GM20431 (cell line): Measurements from ENCODE around the gene TSPAN3.

Experiments
- in situ Hi-C: fragments of 300-500 bp; cut with MseI, MboI; formaldehyde crosslinking; loops from one replicate; pipeline ENCODE4 v1.15.0; 2020; ENCODE audit warnings: low sequenced_read_pairs; ENCODE audit not compliant: unreplicated experiment

The TSPAN3 gene

DNA sequence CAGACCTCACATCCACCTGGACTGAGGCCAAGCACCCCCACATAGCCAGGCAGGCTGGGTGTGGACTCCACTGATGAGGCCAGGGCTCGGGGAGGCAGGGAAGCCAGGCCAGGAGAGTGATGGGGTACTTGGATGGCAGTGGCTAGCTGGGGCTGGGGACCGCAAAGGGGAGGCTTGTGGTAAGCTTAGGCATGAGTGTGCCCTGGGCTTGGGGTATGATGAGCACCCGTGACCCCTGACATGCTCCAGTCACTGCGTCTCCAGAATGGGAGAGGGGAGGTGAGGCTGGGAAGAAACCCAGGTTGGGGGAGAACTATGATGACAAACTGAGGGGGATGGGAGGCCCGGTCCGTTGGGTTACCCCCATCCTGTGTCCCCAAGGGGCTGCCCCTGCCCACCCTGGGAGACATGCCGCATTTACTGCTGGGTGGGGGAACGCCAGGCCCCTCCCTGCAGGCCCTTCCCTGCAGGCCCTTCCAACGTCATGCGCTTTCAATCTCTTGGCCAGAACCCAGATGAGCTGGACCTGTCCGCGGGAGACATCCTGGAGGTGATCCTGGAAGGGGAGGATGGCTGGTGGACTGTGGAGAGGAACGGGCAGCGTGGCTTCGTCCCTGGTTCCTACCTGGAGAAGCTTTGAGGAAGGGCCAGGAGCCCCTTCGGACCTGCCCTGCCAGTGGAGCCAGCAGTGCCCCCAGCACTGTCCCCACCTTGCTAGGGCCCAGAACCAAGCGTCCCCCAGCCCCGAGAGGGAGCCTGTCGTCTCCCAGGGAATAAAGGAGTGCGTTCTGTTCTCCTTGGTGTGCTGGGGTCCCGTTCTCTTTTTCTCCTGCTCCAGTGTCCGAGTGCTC, 34.1 kb downstream of the TSPAN3 start:
- in situ Hi-C loops = no loop called here

DNA sequence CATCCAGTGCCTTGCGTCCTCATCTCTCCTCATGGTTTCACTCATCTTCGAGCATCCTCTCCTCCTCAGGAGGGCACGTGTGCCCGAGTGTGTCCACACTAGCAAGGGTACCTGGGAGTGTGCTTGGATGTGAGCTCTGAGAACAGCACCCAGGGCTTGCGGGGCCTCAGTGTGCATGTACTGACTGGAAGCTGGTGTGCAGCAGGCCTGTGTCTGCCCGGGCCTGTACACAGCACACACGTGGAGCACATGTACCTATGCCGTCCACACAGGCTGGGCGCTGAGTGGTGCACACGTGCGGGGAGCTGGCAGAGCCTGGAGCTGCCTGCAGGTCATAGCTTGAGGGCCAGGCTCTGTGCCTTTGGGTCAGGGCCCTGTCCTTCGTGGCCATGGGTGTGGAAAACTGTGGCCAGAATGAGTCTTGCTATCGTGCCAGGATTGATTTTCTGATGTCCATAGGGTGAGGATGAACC, 34.9 kb downstream of the TSPAN3 start:
- in situ Hi-C loops = no loop called here

GRCh38 chr15:77035584-77035983, 35.3 kb downstream of the TSPAN3 start:
- in situ Hi-C loops = no loop called here

GRCh38 chr15:77034695-77035489, 36.0 kb downstream of the TSPAN3 start:
- in situ Hi-C loops = no loop called here

DNA sequence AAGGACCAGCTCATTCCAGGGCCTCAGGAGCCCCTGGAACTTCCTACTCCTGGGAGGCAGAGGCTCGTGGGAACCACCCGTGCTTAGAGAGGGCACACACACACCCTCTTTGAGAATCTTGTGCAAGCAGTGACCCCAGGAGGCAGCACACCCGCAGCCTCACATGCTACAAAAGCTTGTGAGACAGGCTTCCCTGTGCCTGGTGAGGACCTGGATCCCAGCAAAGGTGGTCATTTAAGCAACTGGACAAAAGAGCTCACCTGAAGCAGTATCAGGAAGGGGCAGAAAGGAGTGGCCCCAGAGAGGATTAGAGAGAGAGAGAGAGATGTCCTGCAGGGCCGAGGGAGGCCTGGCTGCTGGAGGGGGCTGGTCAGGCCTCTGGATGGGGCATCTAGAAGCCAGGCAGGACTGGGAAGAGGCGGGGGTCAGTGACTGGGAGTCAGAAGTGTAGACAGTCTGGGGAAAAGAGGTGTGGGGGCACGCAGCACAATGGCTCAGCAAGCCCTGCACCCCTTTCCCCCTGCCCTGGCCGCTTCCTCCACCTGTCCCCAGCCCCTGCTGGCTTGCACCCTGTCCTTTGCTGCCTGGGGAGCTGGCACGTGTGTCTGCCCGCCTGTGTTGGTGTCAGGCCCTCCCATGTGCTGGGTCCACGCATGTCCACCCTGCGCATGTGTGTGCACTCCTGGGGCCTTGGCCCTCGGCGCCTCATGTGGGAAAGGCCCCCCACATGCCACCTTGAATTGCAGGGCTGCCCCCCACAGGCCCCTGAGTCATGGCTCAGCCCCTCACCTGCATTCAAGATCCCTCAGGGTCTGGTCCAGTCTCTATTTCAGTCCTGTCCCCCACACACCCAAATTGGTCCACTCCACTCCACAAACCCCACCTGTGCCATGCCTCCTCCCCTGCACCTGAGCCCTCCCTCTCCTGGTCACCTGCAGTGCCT, 36.9 kb downstream of the TSPAN3 start:
- in situ Hi-C loops = no loop called here

DNA sequence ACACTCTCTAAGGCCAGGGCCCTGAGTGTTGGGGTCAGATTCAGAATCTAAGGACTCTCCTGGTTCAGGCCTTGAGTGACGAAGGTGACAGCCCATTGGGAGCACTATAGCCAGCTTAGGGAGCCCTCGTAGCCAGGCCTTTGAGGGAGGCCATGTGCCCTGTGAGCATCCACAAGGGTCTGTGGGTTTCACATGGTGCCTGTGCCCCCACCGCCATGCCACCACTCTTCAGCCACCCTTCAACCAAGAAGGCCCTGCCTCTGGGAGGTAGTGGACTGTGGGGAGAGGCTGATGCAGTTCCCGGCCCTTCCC, 37.5 kb downstream of the TSPAN3 start:
- in situ Hi-C loops = no loop called here

GRCh38 chr15:77032647-77033416, 38.1 kb downstream of the TSPAN3 start:
- in situ Hi-C loops = no loop called here

- in situ Hi-C loops = no loop called here
Measured at GRCh38 chr15:77032052-77032646, 38.8 kb downstream of the TSPAN3 start.

DNA sequence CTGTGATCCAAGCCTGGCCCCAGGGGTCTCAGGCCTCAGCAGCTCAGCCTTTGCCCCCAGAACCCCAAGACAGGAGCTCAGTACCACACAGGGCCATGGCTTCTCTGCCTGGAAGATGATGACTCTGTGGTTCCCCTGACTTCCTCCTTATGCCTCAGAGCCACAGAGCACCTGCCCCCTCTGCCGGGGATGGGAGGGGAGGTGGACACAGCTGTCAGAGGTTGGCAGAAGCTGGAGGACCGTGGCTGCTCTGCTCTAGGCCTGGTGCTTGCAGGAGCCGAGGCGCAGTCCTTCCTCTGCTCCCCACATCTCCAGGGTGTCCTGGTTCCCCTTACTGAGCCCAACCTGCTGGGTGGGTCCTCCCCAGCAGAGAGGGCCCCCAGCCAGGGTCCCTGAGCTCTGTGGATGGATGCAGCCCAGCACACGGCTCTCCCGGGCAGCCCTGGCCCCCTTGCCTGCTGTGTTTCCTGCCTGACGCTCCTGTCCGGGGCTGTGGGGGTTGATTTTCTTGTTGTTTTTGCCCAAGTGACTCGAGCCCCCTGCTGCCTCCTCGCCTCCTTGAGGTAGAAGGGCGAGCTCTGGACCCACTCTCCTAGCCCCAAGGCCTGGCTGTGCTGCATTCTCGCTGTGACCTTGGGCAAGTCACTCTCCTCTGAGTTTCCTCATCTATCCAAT, 39.4 kb downstream of the TSPAN3 start:
- in situ Hi-C loops = no loop called here

- in situ Hi-C loops = no loop called here
Measured at GRCh38 chr15:77030928-77031375, 40.0 kb downstream of the TSPAN3 start.

DNA sequence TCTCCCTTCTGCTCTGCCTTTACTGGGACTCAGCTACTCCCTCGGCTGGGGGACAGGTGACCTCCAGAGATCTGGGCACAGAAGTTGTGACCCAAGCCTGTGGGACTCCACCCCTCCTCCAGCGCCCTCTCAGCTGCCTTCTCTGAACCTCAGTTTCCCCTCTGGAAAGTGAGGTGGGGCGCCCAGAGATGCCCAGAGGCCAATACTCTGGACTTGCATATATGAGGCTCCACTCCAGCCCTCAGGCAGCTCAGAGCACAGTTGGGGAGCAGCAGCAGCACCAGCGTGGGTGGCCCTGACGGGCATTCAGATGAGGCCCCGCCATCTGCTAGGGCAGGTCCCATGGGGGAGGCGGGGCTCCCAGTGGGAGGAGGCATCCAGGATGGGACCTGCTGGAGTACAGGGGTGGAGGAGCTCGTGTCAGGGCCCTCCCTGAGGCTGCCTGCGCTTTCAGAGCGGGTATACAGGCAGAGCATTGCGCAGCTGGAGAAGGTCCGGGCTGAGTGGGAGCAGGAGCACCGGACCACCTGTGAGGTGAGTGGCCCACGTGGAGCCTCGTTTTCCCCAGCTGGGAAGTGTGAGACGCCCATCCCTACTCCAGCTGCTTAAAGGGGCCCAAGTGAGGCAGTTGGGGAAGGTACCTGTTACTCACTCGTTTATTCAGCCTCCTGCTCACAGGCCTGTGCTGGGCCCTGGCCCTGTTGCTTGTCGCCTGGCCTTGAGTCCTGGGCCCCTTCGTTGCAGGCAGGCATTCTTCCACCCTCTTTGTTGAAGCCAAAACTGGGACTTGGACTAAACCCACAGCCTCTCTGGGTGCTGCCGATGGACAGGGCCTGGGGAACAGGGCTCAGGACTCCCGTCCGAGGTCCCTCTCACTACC, 40.6 kb downstream of the TSPAN3 start:
- in situ Hi-C loops = no loop called here

GRCh38 chr15:77029166-77030047, 41.5 kb downstream of the TSPAN3 start:
- in situ Hi-C loops = no loop called here

DNA sequence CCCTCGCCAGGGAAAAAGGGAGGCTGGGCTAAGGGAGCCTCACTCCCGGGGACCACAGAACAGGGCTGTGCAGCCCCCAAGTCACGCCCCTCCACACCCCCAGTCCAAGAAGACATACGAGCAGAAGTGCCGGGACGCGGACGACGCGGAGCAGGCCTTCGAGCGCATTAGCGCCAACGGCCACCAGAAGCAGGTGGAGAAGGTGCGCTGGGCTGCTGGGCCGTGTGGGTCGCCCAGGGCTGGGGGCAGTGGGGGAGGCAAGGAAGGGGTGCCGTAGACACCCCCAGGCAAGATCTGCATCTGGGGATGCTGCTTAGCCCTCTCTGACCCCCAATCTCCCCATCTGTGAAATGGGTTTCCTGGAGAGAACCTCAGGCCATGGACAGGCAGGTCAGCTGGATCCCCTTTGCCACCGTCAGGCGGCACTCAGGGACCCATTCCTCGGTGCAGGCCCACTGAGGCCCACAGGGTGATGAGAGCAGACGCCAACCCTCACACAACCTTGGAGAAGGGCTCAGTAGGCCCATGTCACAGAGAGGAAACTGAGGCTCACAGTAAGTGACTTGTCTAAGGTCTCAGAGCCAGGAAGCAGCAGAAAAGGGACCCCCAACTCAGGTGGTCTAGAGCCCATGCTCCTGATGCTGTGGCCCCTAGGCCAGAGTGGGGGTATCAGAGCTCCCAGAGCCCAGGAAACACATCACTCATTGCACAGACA, 42.3 kb downstream of the TSPAN3 start:
- in situ Hi-C loops = no loop called here

DNA sequence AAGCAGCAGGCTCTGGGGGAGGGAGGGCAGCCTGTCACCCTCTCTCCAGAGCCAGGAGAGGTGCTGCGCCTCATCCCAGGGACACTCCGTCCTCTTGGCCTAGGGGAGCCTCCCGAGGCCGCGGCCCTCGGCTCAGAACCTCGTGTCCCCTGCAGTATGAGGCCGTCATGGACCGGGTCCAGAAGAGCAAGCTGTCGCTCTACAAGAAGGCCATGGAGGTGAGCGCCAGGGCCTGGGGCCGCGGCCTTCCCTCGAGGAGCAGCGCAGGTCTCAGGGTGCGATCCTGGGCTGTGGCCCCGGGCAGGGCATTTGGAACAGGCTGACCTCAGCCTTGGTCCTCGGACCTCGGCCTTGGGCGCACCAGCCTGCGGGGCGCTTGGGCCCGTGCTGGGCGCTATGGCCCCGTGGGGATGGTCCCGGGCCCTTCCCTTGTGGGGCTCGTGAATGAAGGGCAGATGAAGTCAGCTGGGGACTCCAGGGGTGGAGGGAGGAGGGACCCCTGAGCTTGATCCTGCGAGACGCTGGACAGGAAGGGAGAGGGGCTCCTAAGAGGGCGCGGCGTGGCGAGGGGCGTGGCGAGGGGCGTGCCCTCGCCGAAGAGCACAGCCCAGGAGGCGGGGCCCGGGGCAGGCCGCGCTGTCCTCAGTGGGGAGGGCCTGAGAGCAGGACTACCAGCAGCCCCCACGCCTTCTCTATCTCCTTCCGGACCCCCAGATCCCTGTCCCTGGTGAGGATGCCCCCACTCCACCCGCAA, 43.0 kb downstream of the TSPAN3 start:
- in situ Hi-C loops = no loop called here

- in situ Hi-C loops = no loop called here
Measured at GRCh38 chr15:77027111-77027696, 43.7 kb downstream of the TSPAN3 start.
